Activated naive CD4-positive, alpha-beta T cell treated with anti-CD3 and anti-CD28 coated beads for 36 hours (primary cell): ENCODE data around the gene NTM. TPM values are rescaled to one million over a fixed set of nuclear protein-coding genes. Genes with fewer than 3 reads are reported as not detected.

Experiments used
- CTCF ChIA-PET: fragments of 350-600 bp; sonication (Branson Sonifier 250); formaldehyde crosslinking; loops from one replicate; lab custom pipeline; 2021; ENCODE audit warnings: antibody characterized with exemption; lab: Charles Lee
- DNase-seq: peaks from one replicate; pipeline ENCODE4 v3.0.0-alpha.2; 2020
- H3K27ac Mint-ChIP-seq: one replicate; pipeline ENCODE4 v1.8.0; 2021; ENCODE audit warnings: mild to moderate bottlenecking, mixed read lengths
- H3K27me3 Mint-ChIP-seq: one replicate; pipeline ENCODE4 v1.8.0; 2021; ENCODE audit warnings: low read depth, mixed read lengths
- H3K36me3 Mint-ChIP-seq: one replicate; pipeline ENCODE4 v1.8.0; 2021; ENCODE audit warnings: low read depth, mixed read lengths
- H3K4me1 Mint-ChIP-seq: one replicate; pipeline ENCODE4 v1.8.0; 2021; ENCODE audit warnings: low read depth, mixed read lengths
- H3K4me3 Mint-ChIP-seq: one replicate; pipeline ENCODE4 v1.8.0; 2021; ENCODE audit warnings: mild to moderate bottlenecking, moderate library complexity, mixed read lengths
- H3K9me3 Mint-ChIP-seq: one replicate; pipeline ENCODE4 v1.8.0; 2021; ENCODE audit warnings: mixed read lengths
- intact Hi-C: fragments of 100-400 bp; cut with micrococcal nuclease; formaldehyde crosslinking; loops from one replicate; pipeline ENCODE4 v1.15.1; 2023
- total RNA-seq, 2 experiments: library from RNA; stranded (reverse); gene quantifications; one replicate each; pipeline ENCODE4 v1.2.3, GENCODE V29; 2021

NTM gene
- total RNA-seq, 2 experiments from 2014 or later = not detected

DNA sequence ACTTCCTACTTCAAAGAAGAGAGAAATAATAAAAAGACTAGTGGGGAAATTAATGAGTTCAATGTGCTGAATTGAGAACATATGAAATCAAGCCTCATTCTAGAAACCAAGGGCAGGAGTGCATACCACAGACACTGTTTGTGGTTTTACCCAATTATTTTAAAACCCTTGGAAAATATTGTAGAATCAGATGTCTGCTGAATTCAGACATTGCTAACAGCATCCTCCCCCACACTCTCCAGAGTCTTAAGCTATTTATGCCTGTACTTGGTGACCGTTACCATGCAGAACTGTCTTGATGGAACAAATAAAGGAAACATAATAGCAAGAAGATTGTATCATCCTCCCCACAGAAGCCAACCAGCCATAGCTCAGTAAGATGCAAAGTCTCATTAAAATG lies 850.1 kb downstream of the NTM start:
- no peak overlapping the region for H3K27ac Mint-ChIP-seq
- H3K9me3 Mint-ChIP-seq = no peaks in the 10 kb centered on the region
- H3K36me3 Mint-ChIP-seq = no peaks in the 10 kb centered on the region
- CTCF ChIA-PET = no interaction called here
- intact Hi-C loops = no loop called here
- DNase-seq = no peak
- no peaks in the 10 kb centered on the region for H3K4me1 Mint-ChIP-seq
- no peak overlapping the region for H3K4me3 Mint-ChIP-seq
- H3K27me3 Mint-ChIP-seq = no peaks in the 10 kb centered on the region

DNA sequence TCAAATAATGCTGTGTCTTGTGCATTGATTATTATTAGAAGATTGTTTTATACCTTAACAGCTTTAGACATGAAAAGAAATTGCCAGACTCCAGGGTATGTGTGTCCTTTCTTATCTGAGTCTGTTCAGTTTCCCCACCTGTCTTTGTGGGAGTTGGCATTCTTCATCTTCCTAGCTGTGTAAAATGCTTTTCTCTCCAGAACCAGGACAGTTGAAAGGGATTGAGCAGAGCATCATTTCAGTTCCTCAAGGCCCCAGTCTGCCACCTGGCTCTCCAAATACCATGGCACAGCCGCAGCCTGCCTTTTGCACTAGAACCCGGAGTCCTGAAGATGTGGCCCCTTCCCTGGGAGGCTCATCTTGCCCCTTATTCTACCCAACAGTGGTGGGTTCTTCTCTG lies 851.9 kb downstream of the NTM start:
- CTCF ChIA-PET = no interaction called here
- Mint-ChIP-seq H3K27me3 (no peaks in the 10 kb centered on the region), H3K27ac (no peak overlapping the region), H3K36me3 (no peaks in the 10 kb centered on the region), H3K4me1 (no peaks in the 10 kb centered on the region), H3K9me3 (peaks cover 5% of the 10 kb centered on the region), H3K4me3 (no peak overlapping the region)
- no peak for DNase-seq
- intact Hi-C loops = no loop called here

DNA sequence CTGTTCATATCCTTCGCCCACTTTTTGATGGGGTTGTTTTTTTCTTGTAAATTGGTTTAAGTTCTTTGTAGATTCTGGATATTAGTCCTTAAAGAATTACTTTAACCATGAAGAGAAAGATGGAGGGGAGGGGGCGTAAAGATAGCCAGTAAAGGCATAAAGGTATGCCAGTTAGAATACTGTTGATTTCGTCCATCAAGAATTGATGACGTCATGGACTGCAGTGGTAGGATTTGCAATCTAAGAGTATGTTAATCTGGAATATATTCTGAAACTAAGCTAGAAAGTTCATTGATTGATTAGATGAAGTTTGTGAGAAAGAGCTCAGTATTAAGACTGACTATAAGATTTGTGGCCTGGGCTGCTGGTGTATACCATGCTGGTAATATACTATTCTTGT lies 856.1 kb downstream of the NTM start:
- Mint-ChIP-seq H3K27ac (no peak overlapping the region), H3K36me3 (no peaks in the 10 kb centered on the region), H3K27me3 (no peaks in the 10 kb centered on the region), H3K4me1 (no peaks in the 10 kb centered on the region), H3K9me3 (peaks cover 8% of the 10 kb centered on the region), H3K4me3 (no peak overlapping the region)
- CTCF ChIA-PET = no interaction called here
- no peak for DNase-seq
- intact Hi-C loops = no loop called here

DNA sequence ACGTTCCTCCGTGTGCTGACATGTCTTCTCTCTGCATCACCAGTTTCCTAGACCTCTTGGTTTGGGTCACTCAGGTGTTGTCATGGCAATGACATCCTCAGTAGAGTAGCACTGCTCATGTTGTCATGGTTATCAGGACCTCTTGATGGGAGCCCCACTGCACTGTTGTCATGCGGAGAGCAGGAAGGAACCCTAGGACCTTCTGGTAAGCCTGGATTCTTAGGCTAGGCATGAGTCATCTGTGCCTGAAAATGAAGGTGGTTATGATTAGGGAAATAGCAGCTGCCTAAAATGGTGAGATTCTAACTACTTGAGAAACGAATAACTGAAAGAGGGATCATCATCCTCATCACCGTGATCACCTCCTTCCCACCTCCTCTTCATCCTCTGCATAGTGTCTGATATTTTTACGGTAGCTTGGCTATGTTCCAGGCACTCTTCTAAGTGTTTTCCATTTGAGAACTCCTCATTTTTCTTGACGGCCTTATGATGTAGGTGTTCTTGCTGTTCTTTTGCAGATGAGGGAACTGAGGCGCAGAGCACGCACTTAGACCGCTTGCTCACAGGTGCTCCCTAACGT lies 858.4 kb downstream of the NTM start:
- no peak for DNase-seq
- CTCF ChIA-PET = no interaction called here
- intact Hi-C loops = no loop called here
- Mint-ChIP-seq H3K27ac (no peak overlapping the region), H3K4me1 (no peaks in the 10 kb centered on the region), H3K4me3 (no peak overlapping the region), H3K27me3 (no peaks in the 10 kb centered on the region), H3K9me3 (peaks cover 10% of the 10 kb centered on the region), H3K36me3 (no peaks in the 10 kb centered on the region)

DNA sequence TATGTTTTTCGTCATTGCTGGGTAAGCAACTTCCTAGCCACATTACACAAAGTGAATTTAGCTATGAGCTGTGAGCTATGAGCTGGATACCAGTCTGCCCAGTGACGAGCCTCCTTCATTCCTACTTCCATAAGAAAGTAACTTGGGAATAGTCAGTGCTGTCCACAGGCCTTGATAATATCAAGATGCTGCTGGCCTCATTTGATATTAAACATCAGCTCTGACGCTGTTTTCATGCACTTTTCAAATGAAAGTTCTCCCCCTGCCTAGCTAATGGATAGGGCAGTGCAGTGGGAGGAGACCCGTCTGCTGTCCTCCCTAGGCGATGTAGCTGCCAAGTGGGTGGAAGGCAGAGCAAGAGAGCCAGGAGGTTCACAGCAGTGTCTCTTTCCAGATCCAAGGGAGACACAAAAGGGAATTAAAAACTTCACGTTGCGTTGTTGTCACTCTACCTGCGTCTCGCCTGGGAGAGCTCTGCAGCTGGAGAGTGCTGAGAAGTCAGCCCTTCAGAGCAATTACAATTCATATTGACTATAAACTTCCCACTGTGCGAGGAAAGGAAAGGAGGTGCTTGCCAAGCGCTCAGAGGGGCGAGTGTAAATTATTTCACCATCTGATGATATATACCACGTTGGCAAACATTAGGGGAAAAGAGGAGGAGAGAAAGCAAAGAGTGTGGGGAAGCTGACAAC lies 861.4 kb downstream of the NTM start:
- Mint-ChIP-seq H3K27me3 (no peaks in the 10 kb centered on the region), H3K9me3 (peaks cover 10% of the 10 kb centered on the region), H3K36me3 (no peaks in the 10 kb centered on the region), H3K27ac (no peak overlapping the region), H3K4me3 (no peak overlapping the region), H3K4me1 (no peaks in the 10 kb centered on the region)
- DNase-seq = no peak
- intact Hi-C loops = no loop called here
- CTCF ChIA-PET = no interaction called here

DNA sequence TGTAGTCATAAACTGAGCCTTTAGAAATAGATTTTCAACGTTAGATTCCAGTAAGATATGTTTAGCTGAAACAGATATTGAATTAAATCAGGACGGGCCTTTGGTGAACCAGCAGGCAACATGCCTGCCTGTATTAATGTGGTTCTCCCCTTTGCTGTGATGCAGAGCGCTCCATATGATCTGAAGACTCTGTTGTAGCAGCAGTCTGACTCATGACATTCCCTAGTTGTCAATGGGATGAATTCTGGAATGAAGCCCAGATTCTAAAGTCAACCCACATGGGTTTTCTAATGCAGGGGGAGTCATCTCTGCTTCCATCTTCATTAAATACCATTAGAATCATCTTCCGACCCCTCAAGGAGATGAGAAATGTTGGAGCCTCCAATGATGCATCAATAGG lies 864.5 kb downstream of the NTM start:
- Mint-ChIP-seq H3K4me1 (no peaks in the 10 kb centered on the region), H3K36me3 (no peaks in the 10 kb centered on the region), H3K27me3 (no peaks in the 10 kb centered on the region), H3K4me3 (no peak overlapping the region), H3K27ac (no peak overlapping the region), H3K9me3 (peaks cover 5% of the 10 kb centered on the region)
- CTCF ChIA-PET = no interaction called here
- intact Hi-C loops = no loop called here
- no peak for DNase-seq

DNA sequence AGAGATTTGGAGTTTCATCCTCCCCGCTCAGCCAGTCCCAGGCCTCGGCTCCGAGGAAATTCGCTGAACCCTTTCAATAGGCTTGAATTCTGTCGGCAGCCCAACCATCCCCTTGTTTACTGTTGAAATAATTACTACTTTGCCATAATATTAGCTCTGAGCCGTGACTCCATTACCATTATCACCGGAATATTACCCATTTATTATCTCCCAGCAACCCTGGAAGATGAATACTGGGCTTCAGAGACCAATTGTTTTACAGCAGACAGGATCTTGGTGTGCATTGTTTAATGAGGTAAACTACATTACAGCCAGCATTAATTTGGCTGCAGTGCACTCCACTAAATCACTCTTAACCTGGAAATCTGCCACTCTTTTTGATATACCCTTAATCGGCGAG lies 867.4 kb downstream of the NTM start:
- Mint-ChIP-seq H3K36me3 (no peaks in the 10 kb centered on the region), H3K4me3 (no peak overlapping the region), H3K27me3 (no peaks in the 10 kb centered on the region), H3K4me1 (no peaks in the 10 kb centered on the region), H3K27ac (no peak overlapping the region), H3K9me3 (peaks cover 2% of the 10 kb centered on the region)
- intact Hi-C loops = no loop called here
- CTCF ChIA-PET = no interaction called here
- DNase-seq = no peak

DNA sequence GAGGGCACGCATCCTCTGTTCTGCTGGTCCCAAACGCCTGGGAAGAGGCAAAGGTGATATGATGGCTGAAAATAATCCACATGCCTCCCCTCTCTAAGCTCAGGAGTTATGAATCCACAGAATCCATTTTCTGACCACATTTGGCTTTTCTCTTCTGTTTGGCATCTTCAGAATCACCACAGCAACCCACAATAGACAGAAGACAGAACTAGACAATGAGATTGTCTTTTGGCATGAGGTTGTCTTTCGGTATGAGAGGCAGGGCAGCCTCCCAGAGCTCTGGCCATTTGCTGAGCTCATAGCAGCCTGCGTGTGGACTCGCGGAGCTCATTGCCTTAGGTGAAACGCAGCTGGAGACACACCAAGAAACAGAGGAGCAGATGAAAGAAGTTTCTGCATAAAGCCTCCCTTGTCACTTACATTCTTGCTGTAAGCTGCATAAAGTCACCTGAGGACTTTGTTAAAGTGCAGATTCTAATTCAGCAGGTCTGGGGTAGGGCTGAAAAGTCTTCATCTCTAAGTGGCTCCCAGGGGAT lies 868.0 kb downstream of the NTM start:
- Mint-ChIP-seq H3K4me1 (no peaks in the 10 kb centered on the region), H3K9me3 (peaks cover 2% of the 10 kb centered on the region), H3K27ac (no peak overlapping the region)

DNA sequence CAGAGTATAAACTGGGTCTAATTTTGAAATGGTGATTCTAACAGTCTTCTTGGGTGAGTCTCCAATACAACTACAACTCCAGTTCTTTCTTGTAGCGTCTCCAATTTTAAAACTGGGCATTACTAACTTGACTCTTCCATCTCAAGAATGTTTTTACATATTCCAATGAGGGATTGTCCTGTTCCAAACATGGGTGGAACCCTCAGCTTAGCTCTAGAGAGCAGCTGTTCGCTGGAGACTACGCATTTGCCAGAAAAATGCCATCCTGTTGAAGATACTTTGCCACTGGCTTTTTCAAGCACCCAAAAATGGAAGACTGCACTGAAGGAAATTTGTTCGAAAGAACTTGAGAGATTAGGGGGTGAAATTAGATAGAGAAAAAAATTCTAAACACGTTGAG lies 870.0 kb downstream of the NTM start:
- no peaks in the 10 kb centered on the region for H3K36me3 Mint-ChIP-seq
- no peak for DNase-seq
- no peak overlapping the region for H3K27ac Mint-ChIP-seq
- CTCF ChIA-PET = no interaction called here
- no peaks in the 10 kb centered on the region for H3K27me3 Mint-ChIP-seq
- no peak overlapping the region for H3K4me3 Mint-ChIP-seq
- intact Hi-C loops = no loop called here
- H3K9me3 Mint-ChIP-seq = no peaks in the 10 kb centered on the region
- no peaks in the 10 kb centered on the region for H3K4me1 Mint-ChIP-seq

More for the DNA sequence above, 868.0 kb downstream of the NTM start:
- CTCF ChIA-PET = no interaction called here
- Mint-ChIP-seq H3K4me3 (no peak overlapping the region), H3K27me3 (no peaks in the 10 kb centered on the region), H3K36me3 (no peaks in the 10 kb centered on the region)
- DNase-seq = no peak
- intact Hi-C loops = no loop called here

DNA sequence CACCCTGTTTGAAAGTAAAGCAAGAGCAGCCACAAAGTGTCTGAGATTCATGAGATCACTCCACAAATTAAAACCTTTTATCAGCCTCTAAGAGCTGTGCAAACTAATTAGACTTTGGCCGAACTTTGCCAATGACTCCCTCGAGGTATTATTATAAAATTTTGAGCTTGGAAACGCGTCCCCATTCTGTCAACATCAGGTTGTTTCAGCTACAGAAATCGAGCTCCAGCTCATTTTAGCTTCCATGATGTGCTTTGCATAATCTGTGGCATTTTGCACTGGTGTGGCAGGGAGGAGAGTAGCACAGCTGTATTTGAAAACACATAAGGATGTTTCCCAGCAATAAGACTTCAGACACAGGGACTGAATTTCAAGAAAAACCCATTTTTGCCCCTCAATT lies 872.2 kb downstream of the NTM start:
- H3K9me3 Mint-ChIP-seq = no peaks in the 10 kb centered on the region
- no peaks in the 10 kb centered on the region for H3K36me3 Mint-ChIP-seq
- CTCF ChIA-PET = no interaction called here
- H3K4me1 Mint-ChIP-seq = no peaks in the 10 kb centered on the region
- H3K4me3 Mint-ChIP-seq = no peak overlapping the region
- intact Hi-C loops = no loop called here
- H3K27me3 Mint-ChIP-seq = no peaks in the 10 kb centered on the region
- DNase-seq = no peak
- H3K27ac Mint-ChIP-seq = no peak overlapping the region

DNA sequence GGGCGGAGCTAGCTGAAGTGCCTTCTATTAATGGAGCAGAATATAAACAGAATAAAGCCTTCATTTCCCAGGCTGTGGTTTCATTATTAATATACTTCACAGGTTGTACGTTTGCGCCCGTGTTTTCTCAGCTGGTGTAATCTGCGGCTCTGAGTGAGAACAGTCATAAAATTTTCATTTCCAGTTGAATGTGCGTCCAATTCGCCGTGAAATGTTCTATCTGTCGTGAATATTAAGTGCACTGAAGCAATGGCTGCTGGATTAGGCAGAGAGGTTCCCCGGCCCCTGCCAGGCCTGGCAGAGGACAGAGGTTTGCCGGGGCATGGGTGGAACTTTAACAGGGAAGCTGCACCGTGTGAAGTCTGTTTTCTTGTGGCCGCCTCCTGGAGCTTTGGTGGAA lies 874.4 kb downstream of the NTM start:
- no peaks in the 10 kb centered on the region for H3K4me1 Mint-ChIP-seq
- H3K27me3 Mint-ChIP-seq = no peaks in the 10 kb centered on the region
- intact Hi-C loops = no loop called here
- no peak overlapping the region for H3K4me3 Mint-ChIP-seq
- H3K27ac Mint-ChIP-seq = no peak overlapping the region
- CTCF ChIA-PET = no interaction called here
- no peaks in the 10 kb centered on the region for H3K36me3 Mint-ChIP-seq
- no peaks in the 10 kb centered on the region for H3K9me3 Mint-ChIP-seq
- no peak for DNase-seq

DNA sequence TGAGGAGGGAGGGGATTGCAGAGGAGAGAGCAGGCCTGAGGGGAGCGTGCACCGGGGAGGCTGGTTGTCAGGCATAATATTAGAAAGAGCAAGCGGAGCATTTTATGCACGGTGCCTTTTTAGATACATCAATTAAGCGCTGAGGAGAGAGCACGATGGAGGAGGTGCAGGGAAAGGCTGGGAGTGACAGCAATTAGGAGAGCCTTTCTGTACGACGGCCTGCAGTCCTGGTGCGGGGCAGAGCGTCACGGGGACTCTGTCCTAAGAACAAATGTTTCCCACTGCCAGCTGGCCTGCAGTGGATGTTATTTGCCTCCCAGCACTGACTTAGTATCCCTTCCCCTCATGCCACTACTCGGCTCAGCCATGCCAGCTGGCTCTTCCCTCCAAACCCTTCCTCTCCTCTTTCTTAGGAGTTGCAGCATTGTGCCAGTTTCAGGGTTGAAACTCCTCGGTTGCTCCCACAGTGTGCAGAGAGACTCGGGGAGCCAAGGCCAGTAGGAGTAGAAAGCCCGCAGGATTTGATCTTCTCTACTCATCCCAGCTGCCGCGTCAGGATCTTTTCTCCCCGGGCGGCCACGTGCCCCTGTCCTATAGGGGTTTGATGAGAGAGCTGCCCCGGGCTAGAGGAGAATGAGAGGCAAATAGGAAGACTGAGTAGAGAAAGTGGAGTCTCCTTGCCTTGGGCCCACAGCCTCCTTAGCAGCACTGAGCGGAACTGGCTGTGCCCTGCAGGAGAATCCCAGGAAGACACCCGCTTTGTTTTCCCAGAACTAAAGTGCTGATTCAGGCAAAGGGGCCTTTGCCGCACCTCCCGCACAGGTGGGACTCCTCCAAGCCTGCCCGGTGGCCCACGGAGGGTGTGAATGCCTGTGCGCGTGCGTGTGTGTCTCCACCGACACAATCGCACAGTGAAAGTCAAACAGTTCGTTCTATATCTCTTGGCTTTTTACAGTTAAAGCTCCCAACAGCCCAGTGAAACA lies 875.3 kb downstream of the NTM start:
- Mint-ChIP-seq H3K27ac (no peak overlapping the region), H3K4me3 (no peak overlapping the region), H3K36me3 (no peaks in the 10 kb centered on the region), H3K4me1 (no peaks in the 10 kb centered on the region), H3K9me3 (peaks cover 3% of the 10 kb centered on the region), H3K27me3 (no peaks in the 10 kb centered on the region)
- CTCF ChIA-PET = no interaction called here
- no peak for DNase-seq
- intact Hi-C loops = no loop called here
